Stimulated activated CD4-positive, alpha-beta T cell treated with anti-CD3 and anti-CD28 coated beads, Interleukin-2, amount 100 ng/mL, for 24 hours (primary cell): ENCODE measurements around the gene CCDC194.
"Not testable (repeated sequence)": the region's sequence is repeated elsewhere in the genome, so short reads cannot be mapped to it uniquely, and the experiment has no call there.

Experiments
- DNase-seq, 2 donors: peaks; one replicate each; pipeline ENCODE4 v3.0.0-alpha.2; 2020

Gene CCDC194

GRCh38 chr19:17365361-17365760, 28.6 kb downstream of the CCDC194 start:
- DNase-seq, result no peak

- not testable (repeated sequence) for DNase-seq
Measured at GRCh38 chr19:17363852-17364605, 30.0 kb downstream of the CCDC194 start.

- DNase-seq, result no peak
Measured at GRCh38 chr19:17359905-17360800, 33.8 kb downstream of the CCDC194 start.

- DNase-seq, result no peak
Measured at GRCh38 chr19:17358395-17358794, 35.6 kb downstream of the CCDC194 start.

GRCh38 chr19:17357724-17358123, 36.3 kb downstream of the CCDC194 start:
- DNase-seq, result no peak

GRCh38 chr19:17357078-17357666, 36.8 kb downstream of the CCDC194 start:
- no peak for DNase-seq

GRCh38 chr19:17353386-17353785, 40.6 kb downstream of the CCDC194 start:
- DNase-seq, result no peak

- no peak for DNase-seq
Measured at GRCh38 chr19:17352608-17353280, 41.3 kb downstream of the CCDC194 start.

- DNase-seq, result no peak
Measured at GRCh38 chr19:17351815-17352435, 42.1 kb downstream of the CCDC194 start.

GRCh38 chr19:17348700-17349099, 45.3 kb downstream of the CCDC194 start:
- no peak for DNase-seq

GRCh38 chr19:17347877-17348276, 46.1 kb downstream of the CCDC194 start:
- no peak for DNase-seq

GRCh38 chr19:17347361-17347760, 46.6 kb downstream of the CCDC194 start:
- no peak for DNase-seq

GRCh38 chr19:17346109-17346671, 47.8 kb downstream of the CCDC194 start:
- peak; percentile 85 to 88 for DNase-seq

GRCh38 chr19:17341845-17342244, 52.2 kb downstream of the CCDC194 start:
- no peak for DNase-seq

GRCh38 chr19:17341386-17341785, 52.6 kb downstream of the CCDC194 start:
- no peak for DNase-seq

- no peak for DNase-seq
Measured at GRCh38 chr19:17340871-17341357, 53.1 kb downstream of the CCDC194 start.
